SK-N-SH treated with all-trans-retinoic acid at 6 μM for 48 hours (cell line): ENCODE data around the gene LGI2.

Experiments
- ATAC-seq: fragments of 200-7000 bp; cut with Tn5 transposase; 3 replicates; pipeline ENCODE4 v1.9.1; 2020; ENCODE audit warnings: mild to moderate bottlenecking, moderate library complexity
- ARNTL ChIP-seq: fragments of 450-650 bp; formaldehyde crosslinking; IDR thresholded peaks from 2 replicates; pipeline ENCODE4 v1.5.0; 2020; ENCODE audit warnings: low read depth, mild to moderate bottlenecking, moderate library complexity, borderline replicate concordance
- BACH2 ChIP-seq: fragments of 250-450 bp; sonication (Bioruptor Pico); IDR thresholded peaks from 2 replicates; pipeline ENCODE4 v1.9.0; 2021; ENCODE audit warnings: mild to moderate bottlenecking, borderline replicate concordance
- CREB5 ChIP-seq: fragments of 250-450 bp; sonication (Bioruptor Pico); IDR thresholded peaks from 2 replicates; pipeline ENCODE4 v1.5.1; 2020; ENCODE audit warnings: low read depth, mild to moderate bottlenecking, moderate library complexity
- CSDC2 ChIP-seq: fragments of 250-450 bp; sonication (Bioruptor Pico); IDR thresholded peaks from 2 replicates; pipeline ENCODE4 v1.5.0; 2020; ENCODE audit warnings: mild to moderate bottlenecking, moderate library complexity
- ESRRG ChIP-seq: fragments of 250-450 bp; sonication (Bioruptor Pico); IDR thresholded peaks from 2 replicates; pipeline ENCODE4 v1.6.1; 2021; ENCODE audit warnings: mild to moderate bottlenecking
- GLIS3 ChIP-seq: fragments of 250-450 bp; sonication (Bioruptor Pico); IDR thresholded peaks from 2 replicates; pipeline ENCODE4 v1.5.0; 2020; ENCODE audit warnings: mild to moderate bottlenecking, moderate library complexity
- ISL1 ChIP-seq: fragments of 250-450 bp; sonication (Bioruptor Pico); IDR thresholded peaks from 2 replicates; pipeline ENCODE4 v2.1.2; 2022; ENCODE audit warnings: mild to moderate bottlenecking, moderate library complexity
- OSR1 ChIP-seq: fragments of 250-450 bp; sonication (Bioruptor Pico); IDR thresholded peaks from 2 replicates; pipeline ENCODE4 v1.8.0; 2022; ENCODE audit warnings: moderate library complexity, mild to moderate bottlenecking, inconsistent platforms
- PATZ1 ChIP-seq: fragments of 250-450 bp; sonication (Bioruptor Pico); IDR thresholded peaks from 2 replicates; pipeline ENCODE4 v1.8.0; 2020; ENCODE audit warnings: mild to moderate bottlenecking, moderate library complexity, borderline replicate concordance
- POU6F1 ChIP-seq: fragments of 250-450 bp; sonication (Bioruptor Pico); IDR thresholded peaks from 2 replicates; pipeline ENCODE4 v1.8.0; 2021; ENCODE audit warnings: low read depth, mild to moderate bottlenecking, moderate library complexity, borderline replicate concordance
- RARB ChIP-seq: fragments of 250-450 bp; sonication (Bioruptor Pico); IDR thresholded peaks from 2 replicates; pipeline ENCODE4 v1.8.0; 2021; ENCODE audit warnings: mild to moderate bottlenecking, moderate library complexity
- SNAI2 ChIP-seq: fragments of 250-450 bp; sonication (Bioruptor Pico); IDR thresholded peaks from 2 replicates; pipeline ENCODE4 v1.5.0; 2020; ENCODE audit warnings: mild to moderate bottlenecking, moderate library complexity
- TCF4 ChIP-seq: fragments of 250-450 bp; sonication (Bioruptor Pico); IDR thresholded peaks from 2 replicates; pipeline ENCODE4 v1.8.0; 2021; ENCODE audit warnings: mild to moderate bottlenecking, moderate library complexity, borderline replicate concordance
- TOX ChIP-seq: fragments of 250-450 bp; sonication (Bioruptor Pico); IDR thresholded peaks from 2 replicates; pipeline ENCODE4 v1.8.0; 2021; ENCODE audit warnings: mild to moderate bottlenecking, moderate library complexity, borderline replicate concordance
- TSHZ2 ChIP-seq: fragments of 250-450 bp; sonication (Bioruptor Pico); IDR thresholded peaks from 2 replicates; pipeline ENCODE4 v1.5.0; 2020; ENCODE audit warnings: mild to moderate bottlenecking, moderate library complexity
- ZC3H10 ChIP-seq: fragments of 250-450 bp; sonication (Bioruptor Pico); IDR thresholded peaks from 2 replicates; pipeline ENCODE4 v1.5.1; 2021; ENCODE audit warnings: mild to moderate bottlenecking, moderate library complexity
- ZFP3 ChIP-seq: fragments of 250-450 bp; sonication (Bioruptor Pico); IDR thresholded peaks from 2 replicates; pipeline ENCODE4 v1.5.0; 2020; ENCODE audit warnings: mild to moderate bottlenecking, moderate library complexity
- ZFP30 ChIP-seq: fragments of 450-650 bp; formaldehyde crosslinking; IDR thresholded peaks from 2 replicates; pipeline ENCODE4 v1.5.0; 2022; ENCODE audit warnings: mild to moderate bottlenecking, moderate library complexity
- ZNF565 ChIP-seq: fragments of 450-650 bp; formaldehyde crosslinking; conservative IDR thresholded peaks from 2 replicates; pipeline ENCODE4 v1.5.0; 2020; ENCODE audit warnings: low read depth, mild to moderate bottlenecking, moderate library complexity
- ZNF70 ChIP-seq: fragments of 450-650 bp; formaldehyde crosslinking; IDR thresholded peaks from 2 replicates; pipeline ENCODE4 v1.5.0; 2020; ENCODE audit warnings: mild to moderate bottlenecking, moderate library complexity
- ZNF8 ChIP-seq: fragments of 450-650 bp; formaldehyde crosslinking; IDR thresholded peaks from 2 replicates; pipeline ENCODE4 v1.5.0; 2020; ENCODE audit warnings: mild to moderate bottlenecking, moderate library complexity

Gene LGI2

GRCh38 chr4:25062098-25062497 lies 31.4 kb upstream of the LGI2 start (continued):
- TF ChIP-seq TSHZ2 (CRISPR knock-in tag) (no peak), SNAI2 (no peak), POU6F1 (CRISPR knock-in tag) (no peak), ZNF70 (CRISPR knock-in tag) (no peak), ISL1 (CRISPR knock-in tag) (no peak), ZFP30 (CRISPR knock-in tag) (no peak), ZNF565 (CRISPR knock-in tag) (no peak)

- TF ChIP-seq TCF4 (no peak), ZNF70 (CRISPR knock-in tag) (no peak), SNAI2 (no peak), ZC3H10 (CRISPR knock-in tag) (no peak)
- ATAC-seq, result no peak
These were observed 30.9 kb upstream of the LGI2 start for GRCh38 chr4:25061602-25062001.

GRCh38 chr4:25060963-25061340 lies 30.2 kb upstream of the LGI2 start:
- no peak for ATAC-seq
- TF ChIP-seq TOX (CRISPR knock-in tag) (no peak), ZNF565 (CRISPR knock-in tag) (no peak), ZFP3 (CRISPR knock-in tag) (no peak), ZNF8 (no peak), POU6F1 (CRISPR knock-in tag) (no peak)

- TF ChIP-seq ZNF8 (no peak), RARB (CRISPR knock-in tag) (no peak), CREB5 (CRISPR knock-in tag) (no peak), ISL1 (CRISPR knock-in tag) (no peak), ZNF70 (CRISPR knock-in tag) (no peak), TCF4 (no peak), ZFP30 (CRISPR knock-in tag) (no peak), GLIS3 (CRISPR knock-in tag) (no peak), BACH2 (CRISPR knock-in tag) (no peak), ZFP3 (CRISPR knock-in tag) (no peak), PATZ1 (CRISPR knock-in tag) (no peak), ARNTL (CRISPR knock-in tag) (no peak), ESRRG (CRISPR knock-in tag) (no peak), ZNF565 (CRISPR knock-in tag) (no peak), TOX (CRISPR knock-in tag) (no peak), SNAI2 (no peak), ZC3H10 (CRISPR knock-in tag) (no peak), CSDC2 (CRISPR knock-in tag) (no peak), POU6F1 (CRISPR knock-in tag) (no peak), OSR1 (CRISPR knock-in tag) (no peak)
- ATAC-seq, result no peak
These were observed 29.7 kb upstream of the LGI2 start for GRCh38 chr4:25060241-25060962.
